ENCODE data around the gene SDK1.

- TF ChIP-seq EP300 (IDR thresholded peaks at IDR 0.05) (no peak), CTCF (IDR thresholded peaks at IDR 0.05) (no peak)
These were observed 80.0 kb downstream of the SDK1 start for GRCh38 chr7:3380886-3381685.
